Amniotic epithelial cell (primary cell): Measurements from ENCODE around the gene PIGC.
"Not testable (repeated sequence)": the region's sequence is repeated elsewhere in the genome, so short reads cannot be mapped to it uniquely, and the experiment has no call there.

Experiments used
- DNase-seq: peaks from one replicate; pipeline ENCODE4 v3.0.0-alpha.2; 2010; ENCODE audit warnings: low read depth

The PIGC gene

DNA sequence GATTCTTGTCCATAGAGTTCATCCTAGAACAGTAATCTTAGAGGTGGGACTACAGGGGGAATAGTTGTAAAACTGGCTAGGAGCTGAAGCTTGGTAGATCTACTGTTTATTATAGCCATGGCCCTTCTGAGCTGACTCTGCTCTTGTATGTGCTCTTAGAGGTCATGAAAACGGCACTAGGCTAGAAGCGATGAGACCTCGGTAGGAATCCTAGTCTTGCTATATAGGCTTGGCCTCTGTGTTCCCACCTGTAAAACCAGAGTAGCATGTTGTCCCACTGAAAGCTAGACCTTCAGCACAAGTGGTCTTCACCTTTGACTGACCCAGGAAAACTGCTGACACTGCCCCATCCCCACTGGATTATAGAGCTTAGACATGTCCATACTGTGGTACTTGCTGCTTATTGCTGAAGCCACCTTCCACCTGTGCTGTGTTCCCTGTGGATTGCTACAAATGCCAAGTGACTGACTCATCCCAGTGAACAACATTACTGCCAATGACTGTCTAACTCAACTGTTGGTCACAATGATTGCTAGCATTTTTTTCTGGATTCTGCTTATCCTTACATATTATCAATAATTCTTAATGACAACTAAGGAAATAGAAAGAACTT is 23.0 kb upstream of the PIGC start:
- no peak for DNase-seq

DNA sequence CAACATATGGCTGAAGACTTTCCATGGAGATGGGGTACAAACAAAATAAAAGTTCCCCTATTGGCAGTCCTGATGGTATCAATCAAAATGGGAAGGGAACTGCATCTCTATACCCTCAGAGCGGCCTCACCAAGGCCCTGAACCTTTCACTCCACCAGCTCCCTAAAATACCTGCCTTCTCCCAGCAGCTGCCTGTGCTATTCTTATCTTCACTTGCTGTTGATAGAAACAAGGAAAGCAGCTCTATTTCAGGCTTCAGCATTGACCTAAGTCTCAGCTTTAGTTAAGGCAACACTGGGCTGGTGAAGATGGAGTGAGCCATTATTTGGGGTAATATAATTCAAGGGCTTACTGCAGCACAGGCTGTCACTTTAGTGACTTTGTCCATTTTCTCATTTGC is 21.7 kb upstream of the PIGC start:
- no peak for DNase-seq

DNA sequence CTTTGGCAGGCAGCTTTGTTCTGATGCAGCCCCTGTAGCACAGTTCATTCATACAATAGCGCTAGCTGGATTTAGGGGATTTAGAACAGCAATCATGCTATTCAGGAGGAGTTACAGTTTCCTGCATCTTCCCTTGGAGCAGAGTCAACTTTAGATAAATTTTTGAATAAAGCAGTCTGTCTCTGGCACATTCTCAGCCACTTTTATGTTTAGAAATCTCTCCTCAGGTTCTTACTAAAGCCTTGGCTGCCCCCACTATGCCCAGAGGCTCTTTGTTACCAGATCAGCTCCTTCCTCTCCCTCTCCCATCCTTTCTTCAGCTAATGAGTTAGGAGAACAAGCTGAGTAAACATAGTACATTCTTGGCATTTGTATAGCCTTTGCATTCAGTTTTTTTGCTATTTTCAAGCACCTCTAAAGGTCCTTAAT is 17.0 kb upstream of the PIGC start:
- peak; percentile 55 for DNase-seq

DNA sequence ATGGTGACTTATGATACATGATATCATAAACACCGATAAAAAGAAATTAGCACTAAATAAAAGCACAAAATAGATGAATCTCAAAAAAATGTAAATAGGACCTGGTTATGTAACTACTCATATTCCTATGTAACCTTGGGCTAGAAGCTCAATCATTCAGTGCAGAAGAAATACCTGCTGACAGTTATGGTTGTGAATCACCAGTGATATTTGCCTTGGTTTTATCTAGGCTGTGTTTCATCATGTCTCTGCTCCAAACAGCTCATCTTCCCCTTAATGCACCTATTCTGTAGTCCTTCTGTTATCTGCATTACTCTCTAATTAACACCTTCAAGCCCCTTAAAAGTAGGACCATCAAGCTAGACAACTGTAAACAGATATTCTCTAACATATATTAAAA is 16.3 kb upstream of the PIGC start:
- DNase-seq = peak; percentile 85

DNA sequence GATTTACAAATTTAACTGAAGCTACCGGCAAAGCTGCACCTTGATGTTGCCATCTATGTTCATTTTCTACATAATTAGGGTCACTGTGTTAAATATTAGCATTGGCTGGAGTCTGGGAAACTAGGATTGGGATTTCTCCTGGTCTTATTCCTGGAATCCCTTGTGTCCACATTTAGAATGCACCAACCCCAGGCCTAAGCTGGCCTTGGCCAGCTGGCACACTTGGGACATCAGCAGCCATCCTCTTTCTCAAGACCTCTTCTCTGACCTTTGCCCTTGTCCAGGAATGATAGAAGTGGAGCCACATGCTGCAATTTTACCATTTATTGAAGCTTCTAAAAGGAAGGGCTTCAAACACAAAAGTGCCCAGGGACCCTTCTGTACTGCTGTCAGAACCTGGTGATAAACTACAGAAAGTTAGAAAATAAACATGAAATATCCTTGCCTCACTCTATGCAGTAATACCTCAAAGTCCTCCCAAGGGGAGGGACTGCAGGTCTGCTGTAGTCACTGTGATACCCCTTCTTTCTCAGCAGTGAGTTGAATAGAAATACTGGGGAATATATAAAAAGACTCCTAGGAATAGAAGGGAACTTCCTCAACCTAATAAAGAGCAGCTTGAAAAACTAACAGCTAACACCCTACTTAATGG is 13.7 kb upstream of the PIGC start:
- DNase-seq = no peak

DNA sequence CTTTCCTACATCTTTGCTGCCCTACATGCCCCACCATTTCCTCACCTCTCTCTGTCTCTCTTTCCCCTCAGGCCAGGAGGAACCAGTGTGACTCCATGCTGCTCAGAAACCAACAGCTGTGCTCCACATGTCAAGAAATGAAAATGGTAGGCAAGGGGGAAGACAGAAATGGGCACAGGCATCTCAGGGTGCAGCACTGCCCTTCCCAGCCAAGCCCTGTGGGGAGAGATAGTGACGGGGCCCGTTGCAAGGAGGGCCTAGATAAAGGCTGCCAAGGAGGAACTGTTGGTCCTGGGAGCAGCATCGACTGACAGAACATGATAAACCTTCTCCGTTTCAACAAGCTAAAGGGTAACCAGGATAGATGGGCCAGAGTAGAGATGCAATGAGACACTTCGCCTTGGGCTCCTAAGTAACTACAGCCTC is 12.5 kb upstream of the PIGC start:
- no peak for DNase-seq

DNA sequence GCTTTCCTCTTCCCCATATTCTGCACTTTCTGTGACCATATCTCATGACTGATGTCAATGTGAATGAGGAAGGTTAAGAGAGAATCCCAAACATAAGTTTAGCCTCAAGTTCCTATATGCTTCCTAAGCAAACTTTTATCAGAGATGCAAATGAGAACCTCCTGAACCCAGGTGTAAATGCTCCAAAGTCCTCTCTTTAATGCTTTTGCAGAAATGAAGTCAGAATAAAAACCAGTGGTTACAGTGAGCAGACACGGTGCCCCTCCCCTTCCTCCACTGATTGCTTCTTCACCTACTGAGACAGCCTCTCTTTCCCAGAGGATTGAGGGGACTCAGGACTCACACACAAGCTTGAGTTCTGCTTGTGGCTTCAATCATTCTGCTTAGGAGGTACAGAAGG is 11.6 kb upstream of the PIGC start:
- DNase-seq = no peak

DNA sequence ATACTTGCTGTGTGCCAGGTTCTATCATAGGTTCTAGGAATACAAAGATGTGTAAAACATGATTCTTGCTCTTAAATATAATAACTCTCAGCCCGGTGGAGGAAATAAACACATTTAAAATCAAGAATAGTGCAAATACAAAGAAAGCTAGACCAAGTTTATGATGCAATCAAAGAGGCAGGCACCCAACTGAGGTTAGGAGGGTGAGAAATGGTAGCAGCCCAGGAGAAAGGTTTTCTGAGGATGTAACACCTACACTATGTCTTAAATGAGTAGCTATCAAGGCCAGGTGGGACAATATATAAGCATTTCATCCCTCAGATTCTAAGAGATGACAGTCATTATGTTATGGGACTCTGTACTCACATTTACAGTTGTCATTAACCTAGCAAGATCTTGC is 9.7 kb upstream of the PIGC start:
- no peak for DNase-seq

DNA sequence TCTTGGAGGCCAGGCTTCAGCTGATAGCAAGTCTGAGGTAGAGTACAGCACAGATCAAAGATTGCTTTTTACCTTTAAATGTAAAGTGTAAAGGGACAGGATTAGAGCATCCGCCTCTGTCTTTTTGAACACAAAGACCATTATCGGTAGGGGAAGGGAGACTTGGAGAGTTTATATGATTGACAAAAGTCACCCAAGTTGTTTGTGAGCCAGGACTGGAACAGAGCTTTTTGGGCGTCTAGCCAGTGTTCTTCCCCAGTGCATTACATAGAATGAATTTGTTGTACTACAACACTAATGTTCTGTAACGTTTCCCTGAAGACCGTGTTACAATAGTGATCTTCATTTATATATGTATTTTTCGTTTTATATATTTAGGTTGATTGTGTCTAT is 9.3 kb upstream of the PIGC start:
- no peak for DNase-seq

DNA sequence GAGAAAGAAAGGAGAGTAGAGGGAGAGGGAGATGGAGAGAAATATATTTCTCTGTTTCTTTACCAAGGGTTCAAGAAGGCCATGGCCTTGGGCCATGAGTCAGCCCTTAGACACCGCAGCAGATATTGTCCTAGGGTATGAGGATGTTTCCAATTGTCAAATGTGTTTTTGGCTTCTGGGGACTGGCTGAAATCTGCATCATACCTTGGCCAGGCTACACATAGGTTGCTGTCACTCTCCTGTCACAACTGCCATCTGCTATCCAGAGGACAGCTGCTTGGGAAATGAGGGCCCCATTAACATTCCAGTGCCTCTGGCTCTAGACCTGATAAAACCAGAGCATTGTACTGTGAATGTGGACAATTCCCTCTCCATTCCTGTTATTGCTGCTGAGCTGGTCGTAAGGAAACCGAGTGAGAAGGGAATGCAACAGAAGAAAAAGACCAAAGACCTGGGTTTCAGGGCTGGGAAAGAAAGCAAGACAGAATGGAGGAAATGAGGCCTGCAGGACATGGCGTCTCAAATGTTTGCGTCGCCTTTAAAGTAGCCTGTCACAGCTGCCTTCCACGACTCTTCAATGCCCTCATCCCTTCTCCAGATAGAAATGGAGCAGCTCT is 8.8 kb upstream of the PIGC start:
- DNase-seq = no peak

DNA sequence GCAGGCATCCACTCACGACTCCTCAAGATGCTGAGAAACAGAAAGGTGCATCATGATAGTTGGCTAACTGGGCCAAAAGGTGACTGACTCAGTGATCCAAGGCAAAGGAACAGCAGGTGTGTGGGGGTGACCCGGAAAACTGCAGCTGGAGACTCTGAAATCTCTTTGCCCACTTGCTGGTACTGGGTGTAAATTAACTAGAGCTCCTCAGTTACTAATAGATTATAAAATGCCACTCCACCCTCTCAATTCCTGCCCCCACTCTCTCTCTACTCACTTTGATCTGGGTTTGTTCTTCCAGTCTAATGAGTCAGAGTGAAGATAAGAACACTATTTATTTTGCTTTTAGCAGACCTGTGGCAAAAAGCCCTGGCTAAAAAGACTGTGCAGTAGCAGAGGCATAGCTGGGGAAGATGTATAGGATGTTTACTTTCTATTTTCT is 7.2 kb upstream of the PIGC start:
- peak; percentile 75 for DNase-seq

DNA sequence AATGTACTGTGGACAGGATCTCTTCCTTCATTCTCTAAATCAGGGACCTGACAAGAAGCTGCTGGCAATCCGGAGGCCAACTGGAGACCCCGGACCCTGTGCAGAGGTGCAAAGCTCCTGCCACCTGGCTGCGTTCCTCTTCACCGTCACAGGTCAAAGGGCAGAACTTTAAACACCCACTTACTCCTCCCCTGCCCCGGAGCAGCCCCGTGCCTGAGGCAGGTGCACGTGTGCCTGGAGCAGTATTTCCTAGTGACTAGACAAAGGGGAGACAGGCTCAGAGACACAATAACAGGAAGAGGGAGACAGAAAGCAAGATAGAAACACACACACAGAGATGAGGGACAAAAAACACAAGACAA is 6.6 kb upstream of the PIGC start:
- DNase-seq = no peak

DNA sequence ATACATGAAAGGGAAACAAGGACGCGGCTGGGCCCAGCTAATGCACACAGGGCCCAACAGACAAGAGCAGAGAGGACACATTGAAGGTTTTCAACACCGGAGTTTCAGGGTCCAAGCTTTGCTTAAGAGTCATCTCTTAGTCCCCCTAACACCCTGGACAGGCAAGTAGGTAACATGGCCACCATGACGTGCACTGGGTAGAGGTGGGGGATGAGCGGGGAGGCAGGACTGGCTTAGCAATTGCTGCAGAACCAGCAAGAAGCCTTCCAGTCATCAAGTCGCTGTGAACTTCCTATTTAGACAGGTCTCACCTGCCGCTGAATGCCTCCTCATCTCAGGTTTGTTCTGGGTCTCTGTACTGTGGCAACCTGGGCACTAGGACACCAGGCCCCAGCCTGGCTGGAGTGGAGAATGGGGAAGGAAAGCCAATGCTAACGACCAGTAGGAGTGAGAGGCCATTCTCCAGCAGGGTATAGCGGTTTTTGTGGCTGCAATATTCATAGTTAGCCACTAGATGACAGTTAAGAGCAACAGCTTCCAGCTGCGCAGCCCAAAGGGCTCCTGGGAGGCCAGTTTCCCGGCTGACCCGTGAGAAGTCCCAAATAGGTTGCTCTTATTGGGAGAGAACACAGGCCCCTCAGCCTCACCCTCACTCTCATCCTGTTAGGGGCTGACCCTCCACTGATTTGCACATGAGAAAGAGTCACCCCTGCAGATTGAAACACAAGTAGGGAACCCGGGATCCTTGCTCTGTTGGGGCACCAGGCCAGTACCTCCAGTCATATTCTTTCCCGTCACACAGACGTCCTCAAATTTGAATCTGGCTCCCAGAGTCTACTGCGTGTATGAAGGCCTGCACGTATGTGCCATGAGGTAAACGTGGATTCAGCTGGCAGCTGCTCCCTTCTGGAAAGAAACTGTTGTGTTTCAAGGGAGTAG is 6.0 kb upstream of the PIGC start:
- DNase-seq = peak; percentile 69

DNA sequence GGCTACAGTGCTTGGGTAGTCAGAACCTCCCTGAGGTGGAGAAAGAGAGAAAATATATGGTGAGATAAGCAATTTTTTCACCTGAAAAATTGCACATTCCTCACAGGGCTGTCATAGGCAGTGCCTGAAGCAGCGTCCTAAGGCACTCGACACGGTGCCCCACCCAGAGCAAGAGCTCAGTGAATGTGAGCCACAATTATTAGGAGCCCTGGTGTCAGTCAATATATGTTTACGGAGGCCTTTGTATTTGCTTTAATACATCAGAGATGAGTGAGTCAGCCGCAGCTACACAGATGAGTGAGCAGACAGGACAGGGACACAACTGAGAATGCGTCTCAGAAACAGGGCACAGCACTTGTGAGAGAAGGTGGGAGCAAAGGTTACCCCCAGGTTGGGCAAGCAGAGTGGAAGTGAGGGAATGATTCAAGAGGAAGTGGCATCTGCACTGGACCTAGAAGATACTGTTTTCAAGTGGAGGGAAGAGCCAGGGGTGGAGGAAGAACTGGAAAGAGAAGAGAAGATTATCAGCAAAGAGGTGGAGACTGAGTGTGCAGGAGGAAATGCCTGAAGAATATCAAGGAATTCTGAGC is 5.2 kb upstream of the PIGC start:
- DNase-seq = no peak

DNA sequence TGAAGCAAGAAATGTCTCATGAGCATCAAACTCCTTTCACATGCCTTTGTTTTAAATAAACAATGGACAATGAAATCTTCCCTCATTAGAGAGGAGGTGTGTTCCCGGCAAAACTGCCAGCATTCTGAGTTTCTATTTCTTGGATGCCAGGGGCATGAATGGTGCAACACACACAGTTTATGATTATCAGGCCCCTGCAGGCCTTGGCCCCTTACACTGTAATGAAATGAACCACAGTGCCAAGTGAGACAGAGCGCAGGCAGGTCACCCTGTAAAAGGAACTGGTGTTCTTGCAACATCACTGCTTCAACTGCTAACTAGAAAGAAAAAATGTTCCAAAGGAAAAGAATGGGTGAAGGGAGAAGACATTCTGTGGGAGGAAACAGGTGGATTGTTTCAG is 3.8 kb upstream of the PIGC start:
- DNase-seq = no peak

DNA sequence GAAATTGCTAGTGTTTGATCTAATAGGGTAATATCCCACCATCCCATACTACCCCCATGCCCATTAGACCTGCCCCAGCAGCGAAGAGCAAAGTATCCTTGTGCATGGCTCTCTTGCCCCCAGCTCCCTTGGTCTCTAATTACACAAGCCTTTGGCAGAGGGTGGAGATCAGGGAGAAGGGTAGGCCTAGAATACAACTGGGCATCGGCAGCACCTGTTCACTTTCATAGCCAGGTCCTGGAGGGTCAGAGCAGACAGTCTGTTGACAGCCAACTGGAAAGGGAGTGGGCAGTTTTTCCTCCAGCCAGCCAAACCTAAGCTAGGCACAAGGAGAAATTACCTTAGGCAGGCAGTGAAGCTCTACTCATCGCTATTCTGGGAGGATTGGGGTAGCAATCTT is 2.7 kb upstream of the PIGC start:
- no peak for DNase-seq

DNA sequence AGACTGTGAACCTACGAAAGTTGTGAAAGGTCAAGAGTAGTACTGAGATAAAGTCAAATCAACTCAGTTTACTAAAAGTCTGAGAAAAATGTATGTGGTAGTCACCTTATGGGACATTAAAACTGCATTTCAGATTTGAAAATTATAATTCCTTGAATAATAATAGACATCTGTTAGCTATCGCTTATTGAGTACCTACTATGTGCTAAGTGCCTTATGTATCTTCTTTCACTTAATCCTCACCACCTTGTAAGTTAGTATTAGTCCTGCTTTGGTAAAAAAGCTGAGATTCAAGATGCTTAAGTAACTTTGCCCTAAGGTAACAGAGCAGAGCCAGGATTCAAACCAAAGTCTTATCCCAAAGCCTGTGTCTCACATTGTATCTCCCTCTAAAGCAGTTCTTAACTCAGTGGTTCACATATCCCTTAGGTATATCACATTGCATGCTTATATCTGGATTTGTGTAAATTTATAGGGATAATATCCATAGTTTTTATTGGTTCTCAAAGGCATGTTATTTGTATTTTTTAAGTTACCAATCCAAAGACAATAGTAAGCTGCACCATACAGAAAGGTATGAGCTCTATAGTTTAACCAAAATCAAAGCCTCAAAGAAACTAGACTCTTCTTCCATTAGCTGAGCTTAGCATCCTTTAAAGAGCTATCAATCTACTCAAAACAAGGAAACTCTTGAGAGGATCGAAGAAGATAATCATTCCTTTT is 865 bp downstream of the PIGC start:
- no peak for DNase-seq

DNA sequence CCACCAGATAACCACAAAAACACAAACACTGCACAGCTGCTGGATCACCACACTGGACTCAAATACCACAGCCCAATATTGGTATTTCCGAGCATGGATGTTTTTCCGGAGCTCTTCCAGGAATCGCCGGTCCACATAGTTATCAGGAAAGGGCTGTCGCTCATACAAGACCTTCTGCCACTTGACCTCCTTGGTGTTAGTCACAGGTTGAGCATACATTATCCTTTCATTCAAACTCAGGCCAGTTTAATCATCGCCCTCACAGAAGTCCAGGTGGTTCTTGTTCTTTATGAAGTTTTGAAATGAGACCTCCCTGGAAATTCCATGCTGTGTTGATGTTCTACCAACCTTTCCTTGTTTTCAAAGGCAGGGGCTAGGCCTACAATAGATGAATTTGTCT is 1.5 kb downstream of the PIGC start:
- DNase-seq = no peak

DNA sequence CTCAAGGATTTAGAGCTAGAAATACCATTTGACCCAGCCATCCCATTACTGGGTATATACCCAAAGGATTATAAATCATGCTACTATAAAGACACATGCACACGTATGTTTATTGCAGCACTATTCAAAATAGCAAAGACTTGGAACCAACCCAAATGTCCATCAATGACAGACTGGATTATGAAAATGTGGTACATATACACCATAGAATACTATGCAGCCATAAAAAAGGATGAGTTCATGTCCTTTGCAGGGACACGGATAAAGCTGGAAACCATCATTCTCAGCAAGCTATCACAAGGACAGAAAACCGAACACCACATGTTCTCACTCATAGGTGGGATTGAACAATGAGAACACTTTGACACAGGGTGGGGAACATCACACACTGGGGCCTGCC is 6.7 kb downstream of the PIGC start:
- DNase-seq = not testable (repeated sequence)

DNA sequence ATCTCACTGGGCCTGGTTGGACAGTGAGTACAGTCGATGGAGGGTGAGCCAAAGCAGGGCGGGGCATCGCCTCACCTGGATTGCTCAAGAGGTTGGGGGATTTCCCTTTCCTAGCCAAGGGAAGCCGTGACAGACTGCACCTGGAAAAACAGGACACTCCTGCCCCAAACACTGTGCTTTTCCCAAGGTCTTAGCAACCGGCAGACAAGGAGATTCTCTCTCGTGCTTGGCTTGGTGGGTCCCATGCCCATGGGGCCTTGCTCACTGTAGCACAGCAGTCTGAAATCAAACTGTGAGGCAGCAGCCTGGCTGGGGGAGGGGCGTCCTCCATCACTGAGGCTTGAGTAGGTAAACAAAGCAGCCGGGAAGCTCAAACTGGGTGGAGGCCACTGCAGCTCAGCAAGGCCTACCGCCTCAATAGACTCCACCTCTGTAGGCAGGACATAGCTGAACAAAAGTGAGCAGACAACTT is 12.1 kb downstream of the PIGC start:
- DNase-seq = no peak

DNA sequence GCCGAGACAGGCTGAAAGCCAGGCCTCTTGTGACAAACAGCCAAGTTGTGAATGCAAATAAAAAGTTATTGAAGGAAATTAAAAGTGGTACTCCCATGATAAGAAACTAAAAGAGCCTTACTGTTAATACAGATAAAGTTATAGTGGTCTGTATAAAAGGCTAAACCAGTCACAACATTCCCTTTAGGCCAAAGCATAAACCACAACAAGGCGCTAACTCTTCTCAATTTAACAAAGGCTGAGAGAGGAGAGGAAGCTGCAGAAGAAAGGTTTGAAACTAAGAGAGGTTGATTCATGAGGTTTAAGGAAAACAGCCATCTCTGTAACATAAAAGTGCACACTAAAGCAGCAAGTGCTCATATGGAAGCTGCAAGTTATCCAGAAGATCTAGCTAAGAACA is 12.7 kb downstream of the PIGC start:
- no peak for DNase-seq

DNA sequence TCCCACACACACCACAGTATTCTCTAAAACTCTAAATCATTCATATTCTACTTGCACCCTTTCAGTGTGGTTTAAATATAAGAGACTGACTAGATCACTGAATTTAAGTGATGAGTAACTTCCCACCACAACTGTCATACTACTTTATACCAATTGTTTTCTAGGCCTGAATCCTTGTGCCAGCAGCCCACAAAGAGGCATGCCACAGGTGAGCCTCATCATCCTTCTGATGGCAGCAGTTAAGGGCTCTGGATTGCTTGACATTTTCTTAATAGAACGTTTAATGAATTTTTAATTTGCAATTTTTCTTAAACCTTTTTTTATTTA is 13.8 kb downstream of the PIGC start:
- DNase-seq = no peak
